ENCODE data around the gene RASD2.

The RASD2 gene

GRCh38 chr22:35519306-35520000 is 21.2 kb upstream of the RASD2 start:
- DNase-seq, result no peak

- no peak for DNase-seq
Measured at GRCh38 chr22:35521358-35522224, 19.0 kb upstream of the RASD2 start.

- no peak for DNase-seq
Measured at GRCh38 chr22:35522225-35523149, 18.1 kb upstream of the RASD2 start.

GRCh38 chr22:35523167-35523947 is 17.3 kb upstream of the RASD2 start:
- DNase-seq, result no peak

GRCh38 chr22:35524966-35525686 is 15.5 kb upstream of the RASD2 start:
- DNase-seq, result no peak

GRCh38 chr22:35525687-35526332 is 14.8 kb upstream of the RASD2 start:
- no peak for DNase-seq

- DNase-seq, result no peak
Measured at GRCh38 chr22:35526333-35526979, 14.2 kb upstream of the RASD2 start.

GRCh38 chr22:35528927-35529326 is 11.7 kb upstream of the RASD2 start:
- no peak for DNase-seq

GRCh38 chr22:35530700-35531099 is 9.9 kb upstream of the RASD2 start:
- no peak for DNase-seq

GRCh38 chr22:35531202-35531601 is 9.4 kb upstream of the RASD2 start:
- no peak for DNase-seq

- DNase-seq, result no peak
Measured at GRCh38 chr22:35531676-35532075, 9.0 kb upstream of the RASD2 start.

- DNase-seq, result no peak
Measured at GRCh38 chr22:35533365-35534029, 7.1 kb upstream of the RASD2 start.

GRCh38 chr22:35534091-35534490 is 6.5 kb upstream of the RASD2 start:
- no peak for DNase-seq

- DNase-seq, result no peak
Measured at GRCh38 chr22:35537232-35537631, 3.4 kb upstream of the RASD2 start.

GRCh38 chr22:35538801-35539321 is 1.8 kb upstream of the RASD2 start:
- DNase-seq, result peak; percentile 37

- DNase-seq, result no peak
Measured at GRCh38 chr22:35539487-35539886, 1.1 kb upstream of the RASD2 start.

GRCh38 chr22:35539910-35540594 is 579 bp upstream of the RASD2 start:
- peak; percentile 76 for DNase-seq

GRCh38 chr22:35541254-35541748 is 670 bp downstream of the RASD2 start:
- DNase-seq, result no peak
